T follicular helper cell (primary cell): ENCODE measurements around the gene AK1.
A peak's percentile ranks its signal among the peaks of the same experiment; 100 is the strongest.

ENCODE experiments used
- DNase-seq: peaks from one replicate; pipeline ENCODE4 v3.0.0-alpha.2; 2020; ENCODE audit warnings: low read depth
- total RNA-seq, 2 experiments: gene quantifications; one replicate each; lab custom pipeline; 2026; lab: John Stamatoyannopoulos, UW

Gene AK1, protein sequence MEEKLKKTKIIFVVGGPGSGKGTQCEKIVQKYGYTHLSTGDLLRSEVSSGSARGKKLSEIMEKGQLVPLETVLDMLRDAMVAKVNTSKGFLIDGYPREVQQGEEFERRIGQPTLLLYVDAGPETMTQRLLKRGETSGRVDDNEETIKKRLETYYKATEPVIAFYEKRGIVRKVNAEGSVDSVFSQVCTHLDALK
- total RNA-seq = 0.74 to 12.3 reads per million in 2 experiments

DNA sequence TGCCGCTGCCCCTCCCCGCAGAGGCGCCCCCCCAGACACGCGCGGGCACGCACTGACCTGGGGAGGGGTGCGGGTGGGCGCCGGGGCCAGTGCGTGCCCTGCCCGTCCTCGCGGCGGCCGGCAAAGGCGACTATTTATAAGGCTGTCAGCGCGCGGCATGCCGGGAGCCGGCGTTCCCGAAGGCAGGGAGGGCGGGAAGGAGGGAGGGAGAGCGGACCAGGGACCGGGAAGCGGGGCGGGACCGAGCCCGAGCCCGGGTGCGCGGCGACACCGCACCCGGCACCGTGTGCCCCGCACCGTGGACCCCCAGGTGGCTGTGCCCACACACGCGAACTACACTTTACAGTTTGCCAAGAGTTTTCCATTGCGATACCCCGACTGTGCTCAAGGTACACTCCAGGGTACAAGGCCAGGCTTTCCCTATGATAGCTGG, at the start of gene AK1:
Gene AK1 (minus strand): TSS at position 110 of the 433 bp plus-strand sequence. CDS start 3,058 bp downstream, outside the sequence.
- DNase-seq = no peak

DNA sequence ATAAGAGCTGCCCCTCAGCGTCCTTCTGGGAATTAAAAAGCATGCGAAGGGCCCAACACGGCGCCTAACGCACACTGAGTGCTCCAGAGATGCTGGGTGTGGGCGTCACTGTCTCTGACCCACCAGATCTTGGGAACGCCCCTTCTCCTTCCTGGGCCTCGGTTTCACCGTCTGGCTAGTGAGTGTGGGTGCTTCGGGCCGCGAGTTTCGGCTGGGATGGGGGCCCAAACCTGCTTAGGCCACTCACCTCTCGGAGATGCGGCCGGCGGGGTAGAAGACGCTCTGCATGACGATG, 49.4 kb upstream of the AK1 start:
- no peak for DNase-seq

DNA sequence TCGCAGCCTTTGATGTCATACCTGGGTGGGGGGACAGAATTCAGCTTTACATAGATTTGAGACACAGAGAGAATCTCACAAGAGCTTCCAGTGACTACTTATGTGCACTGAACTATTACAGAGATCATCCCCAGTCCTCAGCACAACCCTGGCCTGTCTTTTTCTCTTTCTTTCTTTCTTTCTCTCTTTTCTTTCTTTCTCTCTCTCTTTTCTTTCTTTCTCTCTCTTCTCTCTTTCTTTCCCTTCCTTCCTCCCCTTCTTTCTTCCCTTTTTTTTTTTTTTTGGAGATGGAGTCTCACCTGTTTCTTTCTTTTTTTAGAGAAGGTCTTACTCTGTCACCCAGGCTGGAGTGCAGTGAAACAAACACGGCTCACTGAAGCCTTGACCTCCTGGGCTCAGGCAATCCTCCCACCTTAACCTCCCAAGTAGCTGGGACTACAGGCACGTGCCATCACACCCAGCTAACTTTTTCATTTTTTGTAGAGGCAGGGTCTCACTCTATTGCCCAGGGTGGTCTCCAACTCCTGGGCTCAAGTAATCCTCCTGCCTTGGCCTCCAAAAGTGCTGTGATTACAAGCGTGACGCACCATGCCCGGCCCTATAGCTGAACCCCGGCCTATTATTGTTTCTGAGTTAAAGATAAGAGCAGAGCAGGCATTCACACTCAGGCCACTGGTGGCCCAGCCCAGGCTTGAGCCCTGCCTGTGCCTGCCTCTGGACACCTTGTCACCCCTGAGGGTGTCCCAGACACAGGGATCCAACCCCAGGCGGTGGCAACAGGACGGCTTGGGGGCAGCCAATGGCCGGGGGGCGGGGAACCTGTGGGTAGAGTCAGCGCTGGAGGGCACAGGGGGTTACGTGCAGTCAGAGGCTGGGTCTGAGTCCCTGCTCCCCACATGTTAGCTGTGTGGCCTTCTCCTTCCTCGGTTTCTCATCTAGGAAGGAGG, 48.8 kb upstream of the AK1 start:
- DNase-seq = no peak

DNA sequence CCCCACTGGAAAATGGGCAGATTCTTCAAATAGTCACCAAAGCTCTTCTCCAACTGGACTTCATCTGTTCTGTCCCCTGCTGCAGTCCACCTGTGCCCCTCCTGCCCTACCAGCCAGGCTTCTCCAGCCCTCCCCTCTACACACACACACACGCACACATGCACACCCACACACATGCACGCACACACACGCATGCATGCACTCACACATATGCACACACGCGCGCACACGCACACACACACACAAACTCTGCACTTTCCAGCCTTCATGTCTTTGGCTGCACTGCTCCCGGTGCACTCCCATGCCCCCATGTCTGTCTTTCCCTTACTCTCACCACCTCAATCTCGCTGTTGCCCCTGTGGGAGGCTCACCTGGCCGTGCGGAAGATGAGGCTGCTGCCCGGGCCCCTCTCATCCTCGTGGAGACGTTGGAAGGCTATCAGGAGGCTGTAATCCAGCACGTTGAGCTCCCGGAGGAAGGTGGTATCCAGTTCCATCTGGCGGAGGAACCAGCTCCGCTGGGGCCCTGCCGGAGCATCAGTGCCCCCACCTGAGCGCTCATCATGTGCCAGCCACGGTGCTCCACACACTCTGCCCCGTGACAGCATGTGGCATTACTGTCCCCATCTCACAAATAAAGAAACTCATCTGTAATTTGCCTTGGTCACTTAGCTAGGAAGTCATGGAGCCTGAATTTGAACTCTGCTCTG, 47.4 kb upstream of the AK1 start:
- DNase-seq = no peak

DNA sequence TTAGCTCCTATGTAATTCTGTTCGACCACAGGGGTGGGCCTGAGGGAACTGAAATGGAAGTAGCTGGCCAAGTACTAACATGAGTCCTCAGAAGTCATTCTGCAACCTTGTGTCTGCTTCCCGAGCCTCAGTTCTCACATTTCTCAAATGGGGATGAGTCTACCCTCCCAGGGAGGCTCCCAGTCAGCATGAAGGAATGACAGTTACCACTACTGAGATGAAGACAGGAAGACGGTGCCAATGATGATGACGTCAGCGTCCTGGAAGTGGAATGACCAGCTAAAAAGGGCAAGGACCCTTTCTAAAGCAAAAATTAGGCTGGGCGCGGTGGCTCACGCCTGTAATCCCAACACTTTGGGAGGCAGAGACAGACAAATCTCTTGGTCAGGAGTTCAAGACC, 46.3 kb upstream of the AK1 start:
- no peak for DNase-seq

DNA sequence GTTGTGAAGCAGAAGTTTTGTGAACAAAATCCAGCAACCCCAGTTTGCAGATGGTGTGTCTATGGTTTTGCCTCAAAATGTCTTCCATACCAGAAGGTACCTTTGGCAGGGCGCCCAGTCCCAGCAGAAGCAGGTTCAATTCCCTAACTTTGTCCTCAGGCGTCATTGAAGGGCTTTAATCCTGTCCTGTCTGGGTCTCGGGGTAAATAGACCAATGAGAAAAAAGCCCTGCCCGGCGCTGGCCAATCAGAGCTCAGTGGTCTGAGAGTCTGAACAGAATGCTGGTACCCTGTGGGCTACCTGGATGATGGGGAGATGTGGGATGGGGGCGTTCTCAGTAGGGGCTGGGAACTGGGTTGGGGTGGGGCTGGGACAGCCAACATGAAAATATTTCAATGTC, 45.6 kb upstream of the AK1 start:
- DNase-seq = no peak

DNA sequence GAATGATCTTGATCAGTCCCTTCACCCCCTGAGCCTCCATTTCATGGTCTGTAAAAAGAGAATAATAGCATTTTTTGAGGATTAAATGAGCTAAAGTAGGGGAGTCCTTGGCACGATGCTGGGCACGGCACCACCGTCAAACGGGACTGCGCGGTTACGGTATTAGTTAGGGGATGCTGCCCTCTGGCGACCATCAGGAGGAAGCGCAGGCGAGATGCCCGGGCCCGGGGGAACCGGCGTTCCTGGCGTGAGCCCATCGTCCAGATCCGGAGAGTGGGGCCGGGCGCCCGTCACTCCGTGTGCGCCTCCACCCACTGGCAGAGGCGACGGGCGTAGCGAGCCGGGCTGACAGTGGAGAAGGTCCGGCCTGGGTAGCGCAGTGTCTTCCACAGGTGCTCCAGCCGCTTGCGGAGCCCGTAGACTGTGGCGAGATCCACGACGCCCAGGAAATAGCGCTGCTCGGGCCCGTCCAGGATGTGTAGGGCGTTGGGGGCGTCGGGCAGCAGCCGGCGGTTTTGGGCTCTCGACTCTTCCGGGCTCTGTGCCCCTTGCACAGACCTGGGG, 44.2 kb upstream of the AK1 start:
- DNase-seq = peak; percentile 62

DNA sequence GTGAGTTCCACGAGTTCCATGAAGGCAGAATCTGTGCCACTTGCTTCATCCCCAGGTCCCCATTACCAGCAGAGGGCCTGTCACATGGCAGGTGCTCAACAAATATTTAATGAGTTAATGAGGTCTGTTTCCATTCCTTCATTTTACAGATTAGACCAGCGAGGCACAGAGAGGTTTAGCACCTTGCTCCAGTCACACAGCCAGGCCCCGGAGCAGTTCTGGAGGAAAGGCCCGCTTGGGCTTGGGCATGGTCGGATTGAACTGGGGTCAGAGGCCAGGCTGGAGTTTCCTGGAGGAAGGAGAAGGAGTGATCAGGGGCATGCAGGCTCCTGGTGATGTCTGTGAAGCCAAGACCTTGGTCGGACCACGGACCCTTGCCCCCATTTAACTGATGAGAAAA, 43.3 kb upstream of the AK1 start:
- no peak for DNase-seq

DNA sequence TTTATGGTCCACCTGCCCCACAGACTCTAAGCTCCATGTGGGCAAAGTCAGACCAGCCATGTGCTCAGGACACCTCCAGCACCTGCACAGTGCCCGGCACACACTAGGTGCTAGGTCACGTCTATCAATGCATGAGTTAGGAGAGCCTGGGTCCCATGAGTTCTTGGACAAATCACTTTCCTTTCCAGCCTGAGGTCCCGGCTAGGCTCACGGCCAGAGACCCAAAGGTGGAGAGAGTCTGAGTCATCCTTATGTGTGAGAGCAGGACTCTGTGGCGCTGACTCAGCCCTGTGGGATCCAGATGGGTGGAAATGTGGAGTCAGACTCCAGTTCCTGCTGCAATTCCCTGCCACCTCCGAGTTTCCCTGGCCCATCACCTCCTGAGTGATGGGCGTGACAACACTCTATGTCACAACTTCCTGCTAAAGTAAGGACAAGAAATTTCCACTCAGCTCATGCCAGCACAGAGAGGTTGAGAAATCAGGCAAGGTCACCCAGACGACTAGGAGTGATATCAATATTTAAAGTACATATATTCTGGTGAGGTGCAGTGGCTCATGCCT, 41.9 kb upstream of the AK1 start:
- no peak for DNase-seq

DNA sequence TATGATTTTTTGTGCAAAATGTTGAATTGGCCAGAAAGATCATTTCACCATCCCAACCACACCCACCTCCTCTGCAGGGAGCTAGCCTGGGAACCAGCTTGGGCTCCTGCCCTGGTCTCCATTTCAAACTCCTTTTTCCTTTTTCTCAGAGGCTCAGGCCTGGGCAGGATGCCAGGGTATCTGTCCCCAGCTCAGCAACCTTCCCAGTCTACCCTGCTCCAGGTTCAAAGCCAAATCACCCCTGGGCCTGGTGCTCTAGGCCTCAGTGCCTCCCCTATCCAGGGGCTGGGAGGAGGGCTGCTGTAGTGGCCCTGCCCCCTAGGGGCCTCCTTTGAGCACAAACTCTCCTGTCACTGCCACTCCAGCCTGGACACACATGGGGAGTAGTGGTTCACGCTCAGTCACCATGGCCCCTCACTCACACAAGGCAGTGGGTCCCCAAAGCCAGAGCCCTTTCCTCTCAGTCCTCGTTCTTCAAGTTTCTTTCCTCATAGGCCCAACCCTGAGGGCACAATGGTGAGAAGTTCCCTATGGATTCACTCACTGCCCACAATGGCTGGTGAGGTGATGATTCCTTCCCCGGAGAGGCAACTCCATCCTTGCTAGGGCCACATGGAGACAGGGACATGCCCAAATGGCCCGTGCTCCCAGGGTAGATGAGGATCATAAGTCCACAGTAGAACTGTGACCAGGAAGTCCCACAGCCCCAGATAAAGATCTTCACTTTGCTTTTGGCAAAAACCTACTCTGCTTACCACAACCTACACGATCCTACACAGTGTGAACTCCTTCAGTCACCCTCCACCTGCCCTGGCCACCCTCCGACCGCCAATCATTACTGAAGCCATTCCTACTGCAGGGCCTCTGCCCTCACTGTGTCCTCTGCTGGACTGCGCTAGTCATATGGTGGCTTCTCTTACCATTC, 41.0 kb upstream of the AK1 start:
- no peak for DNase-seq

DNA sequence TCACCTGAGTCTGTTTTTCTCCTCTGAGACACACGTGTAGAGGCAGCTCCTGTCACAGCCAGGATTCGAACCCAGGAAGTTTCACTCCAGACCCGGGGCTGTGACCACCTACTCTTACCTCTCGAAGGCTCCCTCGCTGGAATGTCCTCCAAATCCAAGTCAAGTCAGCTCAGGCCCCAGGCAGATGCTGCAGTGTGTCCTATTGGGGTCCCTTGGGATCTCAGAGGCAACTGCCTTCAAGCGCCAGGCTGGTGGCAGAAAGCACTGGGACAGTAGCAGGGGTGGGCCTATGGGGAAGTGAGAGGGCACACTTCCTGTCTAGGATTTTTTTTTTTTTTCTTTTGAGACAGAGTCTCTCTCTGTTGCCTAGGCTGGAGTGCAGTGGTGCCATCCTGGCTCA, 40.1 kb upstream of the AK1 start:
- DNase-seq = no peak

DNA sequence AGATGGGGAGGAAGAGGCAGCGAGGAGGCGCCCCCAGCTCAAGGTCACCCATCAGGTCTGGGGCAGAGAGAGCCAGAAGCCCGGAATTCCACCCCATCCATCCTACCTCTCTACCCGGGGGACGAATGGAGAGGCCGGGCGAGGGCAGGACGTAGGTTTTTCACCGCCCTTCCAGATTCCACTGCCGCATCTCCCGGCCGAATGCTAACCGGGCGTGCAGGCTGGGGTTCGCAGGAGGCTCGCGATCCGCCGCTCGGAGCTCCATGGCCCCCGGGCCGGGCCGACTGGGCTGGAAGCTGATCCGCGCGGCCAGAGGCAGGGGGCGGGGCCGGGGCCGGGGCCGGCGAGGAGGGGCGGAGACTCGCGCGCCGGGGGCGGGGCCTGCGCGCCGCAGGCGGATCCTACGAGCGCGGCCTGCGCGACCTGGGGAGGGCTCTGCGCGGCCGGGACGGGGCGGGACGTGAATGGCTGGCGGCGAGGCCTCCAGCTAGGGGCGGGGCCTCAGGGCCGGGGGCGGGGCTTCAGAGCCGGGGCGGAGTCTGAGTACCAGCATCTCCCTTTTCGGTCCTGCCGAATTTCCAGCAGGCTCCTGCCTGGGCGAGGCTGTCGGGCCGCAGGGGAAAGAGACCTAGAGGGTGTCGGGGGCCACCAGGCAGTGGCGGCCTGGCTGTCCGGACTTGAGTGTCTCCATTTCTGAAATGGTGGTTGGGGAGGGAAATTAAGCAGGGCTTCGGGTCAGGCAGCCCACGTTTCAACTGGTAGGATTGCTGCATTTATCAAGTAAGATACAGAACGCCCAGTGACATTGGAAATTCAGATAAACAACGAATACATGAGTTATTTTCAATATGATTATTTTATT, 39.5 kb upstream of the AK1 start, which contains the start of gene ST6GALNAC4:
Gene ST6GALNAC4 (minus strand): TSS at position 322 of the 862 bp plus-strand sequence. CDS start 622 bp downstream, outside the sequence.
- peak; percentile 94 for DNase-seq

DNA sequence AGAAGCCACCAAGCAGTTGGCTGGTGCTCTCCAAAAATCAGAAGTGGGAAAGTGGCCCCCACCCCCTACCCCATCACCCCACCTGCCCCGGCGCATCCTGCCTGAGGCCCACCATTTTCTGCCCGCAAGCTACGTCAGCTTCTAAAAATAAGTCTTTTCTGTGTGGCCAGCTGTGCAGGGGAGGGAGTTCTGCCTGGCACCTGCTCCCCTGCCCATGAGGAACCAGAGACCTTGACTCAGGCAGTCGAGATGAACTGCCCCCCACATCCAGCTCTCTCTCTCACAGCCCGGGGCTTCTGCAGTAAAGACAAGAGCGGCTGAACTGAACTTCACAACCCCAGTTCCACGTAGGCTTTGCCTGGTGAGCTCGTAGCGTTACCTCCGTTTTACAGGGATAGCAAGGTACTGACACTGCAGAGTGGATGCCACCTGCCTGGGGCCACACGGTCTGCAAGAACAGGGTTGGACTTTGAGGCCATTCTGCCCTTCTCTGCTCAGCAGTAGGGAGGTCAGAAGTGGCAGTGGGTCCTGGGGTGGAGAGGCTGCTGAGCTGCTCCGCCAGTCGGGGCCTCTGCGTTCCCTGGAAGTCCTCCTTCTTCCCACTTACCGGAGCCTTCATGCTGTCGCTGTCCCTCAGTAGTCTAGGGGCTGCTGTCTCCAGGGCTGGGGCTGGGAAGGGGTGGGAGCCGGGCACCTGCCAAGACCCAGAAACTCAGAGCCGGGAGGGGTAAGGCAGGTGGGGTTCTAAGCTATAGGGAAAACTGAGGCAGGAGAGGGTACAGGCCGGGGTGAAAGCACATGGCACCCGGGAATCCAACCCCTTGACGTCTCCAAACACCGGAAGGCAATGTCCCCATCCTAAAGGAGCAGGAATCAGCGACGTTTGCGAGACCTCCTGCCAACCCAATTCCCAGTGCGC, 38.6 kb upstream of the AK1 start:
- DNase-seq = no peak

DNA sequence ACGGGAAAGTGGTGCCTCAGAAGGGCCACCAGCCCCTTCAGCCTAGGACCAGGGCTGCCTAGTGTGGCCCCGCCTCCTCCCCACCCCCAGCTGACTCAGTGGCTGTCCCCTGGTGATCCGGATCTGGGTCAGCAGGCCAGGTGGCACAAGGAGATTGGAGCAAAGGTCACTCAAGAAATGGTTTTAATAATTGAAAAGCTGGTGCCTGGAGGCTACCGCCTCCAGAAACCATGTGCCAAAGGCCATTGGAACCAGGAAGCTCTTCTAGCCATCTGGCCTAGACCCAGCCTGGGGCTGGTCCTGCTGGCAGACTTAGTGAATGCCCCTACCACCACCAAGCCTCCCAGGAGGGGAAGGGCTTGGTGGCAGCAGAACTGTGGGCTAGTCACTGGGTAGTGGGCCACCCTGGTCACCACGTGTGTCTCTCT, 37.9 kb upstream of the AK1 start:
- DNase-seq = no peak

DNA sequence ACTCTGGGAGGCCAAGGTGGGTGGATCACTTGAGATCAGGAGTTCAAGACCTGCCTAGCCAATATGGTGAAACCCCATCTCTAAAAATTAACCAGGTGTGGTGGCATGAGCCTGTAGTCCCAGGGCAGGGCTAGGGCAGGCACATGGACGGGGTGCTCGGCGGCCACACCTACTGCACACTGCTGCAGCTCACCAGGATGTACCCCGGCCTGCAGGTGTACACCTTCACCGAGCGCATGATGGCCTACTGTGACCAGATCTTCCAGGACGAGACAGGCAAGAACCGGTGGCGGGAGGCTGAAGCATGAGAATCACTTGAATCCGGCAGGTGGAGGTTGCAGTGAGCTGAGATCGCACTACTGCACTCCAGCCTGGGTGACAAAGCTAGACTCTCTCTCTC, 36.2 kb upstream of the AK1 start:
- no peak for DNase-seq

DNA sequence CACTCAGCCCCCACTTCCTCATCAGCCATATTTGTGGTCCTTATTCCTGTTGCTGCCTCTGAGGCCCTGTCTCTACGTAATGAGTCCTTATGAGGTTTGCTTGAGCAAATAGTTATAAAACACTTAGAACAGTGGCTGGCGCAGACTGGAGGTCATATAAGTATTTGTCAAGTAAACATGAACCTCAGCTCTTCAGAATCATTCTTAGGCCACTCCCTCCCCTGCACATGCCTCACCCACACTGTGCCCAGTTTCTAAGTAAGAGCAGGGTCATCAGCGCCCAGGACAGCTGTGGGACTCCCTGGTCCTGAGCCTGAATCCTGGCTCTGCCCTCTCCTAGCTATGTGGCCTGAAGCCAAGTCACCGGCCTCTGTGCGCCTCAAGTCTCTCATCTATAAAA, 35.4 kb upstream of the AK1 start:
- no peak for DNase-seq

DNA sequence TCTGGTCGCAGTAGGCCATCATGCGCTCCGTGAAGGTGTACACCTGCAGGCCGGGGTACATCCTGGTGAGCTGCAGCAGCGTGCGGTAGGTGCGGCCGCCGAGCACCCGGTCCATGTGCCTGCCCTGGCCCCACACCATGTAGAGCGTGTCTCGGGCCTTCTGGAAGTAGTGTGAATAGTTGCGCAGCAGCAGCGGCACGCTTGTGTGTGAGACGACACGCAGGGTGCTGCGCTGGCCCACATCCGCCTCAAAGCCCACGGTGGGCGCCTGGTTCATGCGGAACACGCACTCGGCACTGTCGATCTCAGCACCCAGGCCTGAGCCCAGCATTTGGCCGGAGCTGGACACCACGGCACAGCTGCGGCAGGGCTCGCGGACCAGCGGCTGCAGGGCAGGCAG, 34.8 kb upstream of the AK1 start:
- no peak for DNase-seq

DNA sequence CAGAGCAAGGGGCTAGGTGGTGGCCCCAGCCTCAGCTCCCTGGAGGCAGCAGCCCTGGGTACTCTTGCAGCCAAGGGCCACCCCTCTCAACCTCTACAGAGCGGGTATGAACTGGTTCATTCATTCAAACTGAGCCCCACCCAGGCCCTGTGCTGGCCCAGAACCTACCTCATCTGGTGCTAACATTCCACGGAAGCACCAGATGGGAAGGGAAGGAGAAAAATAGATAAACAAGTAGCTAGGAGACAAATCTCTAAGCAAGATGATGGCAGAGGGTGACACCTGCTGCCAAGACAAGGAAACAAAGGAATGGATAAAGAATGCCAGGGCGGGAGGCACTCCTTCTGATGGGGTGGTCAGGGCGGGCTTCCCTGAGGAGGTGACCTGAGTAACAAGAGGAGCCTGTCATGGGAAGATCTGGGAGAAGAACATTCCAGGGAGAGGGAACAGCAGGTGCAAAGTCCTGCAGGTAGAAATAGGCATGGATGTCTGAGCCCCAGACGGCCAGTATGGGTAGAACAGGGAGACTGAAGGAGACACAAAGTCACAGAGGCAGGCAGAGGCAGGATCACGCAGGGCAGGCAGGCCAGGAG, 33.2 kb upstream of the AK1 start:
- DNase-seq = no peak
